Measurements from ENCODE around the gene PIEZO1.

- TF ChIP-seq, protein P1, sequence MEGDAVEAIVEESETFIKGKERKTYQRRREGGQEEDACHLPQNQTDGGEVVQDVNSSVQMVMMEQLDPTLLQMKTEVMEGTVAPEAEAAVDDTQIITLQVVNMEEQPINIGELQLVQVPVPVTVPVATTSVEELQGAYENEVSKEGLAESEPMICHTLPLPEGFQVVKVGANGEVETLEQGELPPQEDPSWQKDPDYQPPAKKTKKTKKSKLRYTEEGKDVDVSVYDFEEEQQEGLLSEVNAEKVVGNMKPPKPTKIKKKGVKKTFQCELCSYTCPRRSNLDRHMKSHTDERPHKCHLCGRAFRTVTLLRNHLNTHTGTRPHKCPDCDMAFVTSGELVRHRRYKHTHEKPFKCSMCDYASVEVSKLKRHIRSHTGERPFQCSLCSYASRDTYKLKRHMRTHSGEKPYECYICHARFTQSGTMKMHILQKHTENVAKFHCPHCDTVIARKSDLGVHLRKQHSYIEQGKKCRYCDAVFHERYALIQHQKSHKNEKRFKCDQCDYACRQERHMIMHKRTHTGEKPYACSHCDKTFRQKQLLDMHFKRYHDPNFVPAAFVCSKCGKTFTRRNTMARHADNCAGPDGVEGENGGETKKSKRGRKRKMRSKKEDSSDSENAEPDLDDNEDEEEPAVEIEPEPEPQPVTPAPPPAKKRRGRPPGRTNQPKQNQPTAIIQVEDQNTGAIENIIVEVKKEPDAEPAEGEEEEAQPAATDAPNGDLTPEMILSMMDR (IDR thresholded peaks at IDR 0.05): no peak
- TF ChIP-seq ZFX (IDR thresholded peaks at IDR 0.05; ENCODE audit: borderline replicate concordance): no peak
These were observed 86.4 kb downstream of the PIEZO1 start for GRCh38 chr16:88698646-88699045.

All from 22Rv1 (cell line).